Endometrium (tissue), 2 donors: ENCODE results near the gene PLPPR5.
"Not testable (repeated sequence)": the region's sequence is repeated elsewhere in the genome, so short reads cannot be mapped to it uniquely, and the experiment has no call there.

Experiments
- FAIRE-seq: peaks from 2 replicates; lab custom pipeline; 2012; peaks lifted over from hg19 to GRCh38; lab: Jason Lieb, UNC
- donor health status: control.
- donor health status: control.

The PLPPR5 gene

DNA sequence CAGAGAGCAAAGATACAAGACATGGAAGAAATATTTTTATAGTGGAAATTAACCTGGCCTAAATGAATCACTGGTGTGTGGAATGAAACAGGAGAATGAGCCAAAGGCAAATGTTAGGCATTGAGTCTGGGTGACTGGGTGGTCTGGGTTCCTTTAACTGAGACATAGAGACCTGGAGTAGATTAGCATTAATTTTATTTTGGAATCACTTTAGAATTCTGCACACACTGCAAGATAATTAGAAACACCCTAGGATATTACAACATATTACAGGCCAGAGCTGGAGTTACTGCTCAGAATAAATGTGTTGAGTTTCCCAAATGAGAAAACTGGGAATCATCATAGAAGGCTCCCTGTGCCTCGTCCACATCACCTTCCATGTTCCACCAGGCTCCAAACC is 85.5 kb downstream of the PLPPR5 start:
- FAIRE-seq, result peak; percentile 81

DNA sequence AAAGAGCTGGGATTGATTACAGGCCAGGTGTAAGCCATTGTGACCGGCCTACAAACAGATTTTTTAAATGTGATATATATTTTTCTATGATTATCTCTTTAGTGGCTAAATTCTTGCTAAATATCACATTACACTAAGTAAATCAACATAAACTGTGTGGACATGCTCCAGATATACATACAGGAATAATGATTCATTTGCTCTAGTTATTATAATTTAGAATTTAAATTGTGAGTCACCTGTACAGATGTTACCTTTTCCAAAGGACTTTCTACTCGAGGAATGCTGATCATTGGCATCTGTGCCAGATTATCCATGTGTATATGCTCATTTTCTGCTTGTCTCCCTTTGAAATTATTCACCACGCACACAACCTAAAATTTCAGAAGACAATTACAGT is 90.1 kb downstream of the PLPPR5 start:
- FAIRE-seq, result no peak

DNA sequence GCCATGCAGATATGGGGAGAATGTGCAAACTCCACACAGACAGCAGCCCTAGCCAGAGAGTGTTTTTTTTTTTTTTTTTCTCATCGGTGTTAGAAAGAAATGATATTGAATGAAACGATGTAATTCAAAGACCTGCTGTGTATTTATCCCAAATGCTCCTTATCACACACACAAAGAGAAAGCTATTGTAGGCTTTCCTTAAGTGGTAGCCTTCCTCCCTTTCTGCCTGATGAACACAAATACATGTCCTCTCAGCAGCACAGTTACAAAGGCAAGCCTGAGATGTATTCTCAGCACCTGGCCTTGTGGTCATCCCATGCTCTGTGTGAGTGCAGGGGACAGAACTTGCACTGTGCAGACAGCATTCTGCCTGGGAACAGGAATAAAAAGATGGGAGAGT is 93.8 kb downstream of the PLPPR5 start:
- FAIRE-seq, result no peak

DNA sequence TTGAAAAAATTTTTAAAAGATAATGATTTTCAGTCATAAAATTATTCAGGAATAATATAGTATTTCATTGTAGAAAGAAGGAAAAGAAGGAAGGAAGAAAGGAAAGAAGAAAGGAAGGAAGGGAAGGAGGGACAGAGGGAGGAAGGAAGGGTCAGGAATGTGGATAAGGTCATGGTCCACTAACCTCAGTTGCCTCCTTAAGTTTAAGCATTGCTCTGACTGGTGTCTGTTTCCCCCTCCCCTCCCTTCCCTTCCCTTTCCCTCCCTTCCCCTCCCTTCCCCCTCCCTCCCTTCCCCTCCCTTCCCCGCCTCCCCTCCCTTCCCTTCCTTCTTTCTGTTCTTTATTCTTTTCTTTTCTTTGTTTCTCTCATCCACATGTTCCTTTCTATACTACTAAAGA is 95.7 kb downstream of the PLPPR5 start:
- FAIRE-seq, result no peak

DNA sequence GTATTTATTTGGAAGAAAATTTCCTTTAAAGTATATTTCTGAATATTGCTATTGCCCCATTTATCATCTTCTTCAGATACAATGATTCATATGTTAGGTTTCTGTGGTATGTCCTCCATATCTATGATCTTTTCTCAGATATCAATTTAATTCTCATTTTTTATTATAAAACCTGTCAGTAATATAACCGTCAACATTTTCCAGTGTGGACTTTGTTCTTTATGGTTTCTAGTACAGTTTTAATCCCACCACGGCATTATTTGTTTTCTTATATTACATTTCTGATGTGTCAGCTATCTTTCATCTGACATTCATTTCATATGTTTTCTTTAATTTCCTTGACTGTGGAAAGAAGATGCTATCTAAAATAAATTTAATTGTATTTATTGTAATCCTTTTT is 97.9 kb downstream of the PLPPR5 start:
- FAIRE-seq, result no peak

DNA sequence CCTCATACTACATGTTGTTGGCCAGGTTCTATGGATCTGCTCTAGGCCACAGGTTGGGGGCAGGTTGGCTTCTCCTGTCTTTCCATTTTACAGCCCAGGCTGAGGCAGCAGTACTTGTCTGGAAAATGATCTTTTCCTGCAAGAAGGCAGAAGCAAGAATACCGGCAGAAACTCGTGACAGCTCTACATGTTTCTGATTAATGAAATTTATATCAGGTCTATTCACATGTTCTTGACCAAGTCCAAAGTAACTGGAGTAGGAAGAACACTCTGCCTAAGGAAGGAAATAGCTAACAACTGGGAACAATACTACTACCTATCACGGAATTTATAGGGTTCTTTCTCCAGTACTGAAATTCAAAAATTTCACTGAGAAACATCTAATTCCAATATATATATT is 98.3 kb downstream of the PLPPR5 start:
- FAIRE-seq, result no peak

DNA sequence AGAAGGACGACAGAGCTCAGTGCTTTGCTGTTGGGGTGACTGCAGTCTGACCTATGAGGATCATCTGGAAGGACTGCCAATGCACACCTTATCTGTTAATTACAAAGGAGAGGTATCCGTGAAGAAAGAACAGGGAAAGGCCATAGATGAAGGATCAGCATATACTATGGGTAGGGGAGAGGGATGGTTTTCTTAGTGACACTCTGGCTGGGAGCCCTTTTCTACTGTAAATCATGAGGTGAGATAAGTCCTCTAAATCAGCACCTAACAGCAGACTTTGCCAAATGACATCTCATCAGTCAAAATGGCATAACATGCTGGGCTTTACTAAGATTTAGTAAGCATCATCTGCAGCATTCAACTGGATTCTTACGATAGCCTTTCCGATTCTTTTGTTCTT is 100.0 kb downstream of the PLPPR5 start:
- FAIRE-seq, result no peak

DNA sequence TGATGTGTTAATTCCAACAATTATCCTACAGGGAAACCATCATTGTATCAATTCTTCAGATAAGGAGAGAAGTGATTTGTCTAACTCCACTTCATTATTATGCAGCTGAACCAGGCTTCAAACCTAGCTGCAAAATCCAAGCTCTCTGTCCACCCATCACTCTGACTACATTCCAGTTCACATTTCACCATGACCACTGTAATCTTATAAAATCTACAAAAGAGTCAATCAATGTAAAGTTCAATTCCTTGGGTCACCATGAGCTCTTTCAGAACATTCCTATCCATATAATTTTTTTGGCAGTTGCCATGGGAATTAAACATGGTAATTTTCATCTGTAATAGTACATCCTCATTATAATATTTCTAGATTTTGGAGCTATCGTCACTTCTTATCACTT is 100.9 kb downstream of the PLPPR5 start:
- no peak for FAIRE-seq

DNA sequence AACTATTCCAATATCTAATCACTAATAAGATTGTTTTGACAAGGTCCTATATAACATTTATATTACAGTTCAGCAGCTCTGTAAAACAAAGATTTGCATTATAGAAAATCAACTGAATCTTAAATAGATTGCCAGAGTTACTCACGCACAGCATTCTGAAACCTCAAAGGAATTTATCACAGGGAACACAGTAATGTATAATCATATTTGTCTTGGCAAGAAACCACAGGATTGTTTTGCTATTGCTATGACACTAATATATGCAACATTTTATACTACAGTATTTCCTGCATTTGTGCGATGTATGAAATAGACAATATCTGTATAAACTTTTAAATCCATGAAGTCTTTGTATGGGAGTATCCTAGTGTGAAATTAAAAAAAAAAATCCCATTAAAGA is 101.4 kb downstream of the PLPPR5 start:
- FAIRE-seq, result no peak

DNA sequence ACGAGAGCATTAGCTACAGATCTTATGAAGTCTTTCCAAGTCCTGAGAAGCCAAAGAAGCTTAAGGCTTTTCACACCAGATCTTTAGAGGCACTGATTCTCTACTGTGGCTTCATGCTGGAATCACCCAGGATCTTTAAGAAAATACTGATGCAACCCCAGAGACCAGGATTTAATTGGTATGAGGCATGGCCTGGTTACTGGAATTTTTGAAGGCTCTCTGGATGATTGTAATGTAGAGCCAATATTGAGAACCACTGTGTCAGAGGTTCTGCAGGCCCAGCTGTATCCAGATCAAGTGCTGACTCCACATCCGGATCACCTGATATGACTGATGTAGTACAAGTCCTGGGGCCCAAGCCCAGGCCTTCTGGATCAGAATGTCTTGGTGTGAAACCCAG is 105.7 kb downstream of the PLPPR5 start:
- no peak for FAIRE-seq

DNA sequence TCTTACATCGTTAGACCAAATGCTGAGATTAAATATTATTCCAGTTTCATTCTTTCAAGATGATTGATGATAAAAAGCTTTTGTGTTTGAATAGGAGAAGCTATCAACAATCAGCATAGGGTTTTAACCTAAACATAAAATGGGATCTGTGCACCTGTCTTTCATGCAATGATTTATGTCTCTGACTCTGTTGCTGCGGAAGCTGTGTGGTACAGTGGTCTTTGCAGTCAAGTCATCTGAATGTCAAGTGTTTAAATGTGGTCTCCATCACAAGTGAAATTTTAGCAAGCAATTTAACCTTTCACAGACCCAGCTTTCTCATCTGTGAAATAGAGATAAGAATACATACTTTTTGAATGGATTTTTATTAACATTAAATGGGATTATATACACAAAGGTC is 107.2 kb downstream of the PLPPR5 start:
- FAIRE-seq, result no peak

DNA sequence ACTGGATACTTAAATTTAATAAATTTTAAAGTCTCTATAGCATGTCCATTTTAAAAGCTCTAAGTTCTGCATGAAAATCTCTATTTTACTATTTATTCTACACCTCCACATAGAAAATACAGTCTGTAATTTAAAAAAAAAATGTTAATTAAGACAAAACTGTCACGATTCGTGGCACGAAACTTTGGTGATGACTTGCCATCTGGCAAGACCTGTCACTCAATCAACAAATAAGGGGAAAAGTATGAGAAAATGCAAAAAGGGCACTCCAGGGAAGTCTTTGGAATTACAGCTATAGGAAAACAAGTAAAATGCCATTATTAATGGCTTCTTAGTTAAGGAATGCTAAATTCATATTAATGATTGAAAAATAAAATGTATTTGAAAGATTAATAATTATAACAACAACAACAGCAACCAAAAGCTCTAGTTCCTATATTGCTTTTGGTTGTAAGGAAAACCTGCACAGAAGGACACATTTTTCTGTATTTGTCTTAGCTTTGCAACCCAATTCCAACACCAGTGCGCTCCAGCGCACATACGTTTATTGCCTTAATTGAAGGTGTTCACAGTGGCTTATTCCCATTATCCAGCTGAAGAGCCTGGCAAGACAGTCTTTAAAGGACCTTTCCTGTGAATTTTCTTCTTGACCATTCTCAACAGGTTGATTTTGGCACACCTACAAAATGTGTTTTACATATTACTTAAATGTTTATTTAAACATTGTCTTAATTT is 107.8 kb downstream of the PLPPR5 start:
- no peak for FAIRE-seq

DNA sequence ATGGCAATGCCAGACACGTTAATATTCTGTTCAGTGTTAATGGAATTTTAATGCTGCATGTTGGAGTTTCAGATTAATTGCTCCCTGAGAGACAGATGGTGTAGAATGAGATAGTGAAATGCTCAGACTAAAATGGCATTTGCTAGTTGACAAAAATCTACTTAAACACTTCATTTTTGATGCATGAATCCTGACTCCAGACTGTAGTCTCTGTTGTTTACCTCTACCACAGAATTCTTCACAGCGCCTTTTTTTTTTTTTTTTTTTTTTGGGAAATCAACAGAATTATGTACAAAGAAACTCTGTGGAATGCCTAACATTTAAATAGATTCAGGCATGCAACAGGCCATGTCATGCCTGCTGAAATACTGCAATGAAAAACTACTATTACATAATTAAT is 111.3 kb downstream of the PLPPR5 start:
- no peak for FAIRE-seq

DNA sequence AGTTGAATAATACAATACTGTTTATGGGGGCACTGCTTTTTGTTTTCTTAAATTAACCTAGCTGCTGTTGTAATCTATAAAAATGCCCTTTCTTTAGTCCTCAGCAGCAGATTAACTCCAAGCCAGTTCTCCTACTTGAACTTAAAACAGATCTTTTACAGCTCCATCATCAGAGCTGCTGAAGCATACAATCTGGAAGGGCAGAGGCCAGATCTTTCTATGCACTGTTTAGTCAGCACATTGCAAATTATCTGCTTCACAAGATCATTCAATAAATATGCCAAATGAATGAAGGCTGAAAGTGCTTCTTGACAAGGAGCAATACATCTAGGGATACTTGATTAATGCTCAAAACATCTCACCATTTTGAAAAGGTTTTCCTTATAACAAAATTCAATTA is 115.8 kb downstream of the PLPPR5 start:
- FAIRE-seq, result no peak

DNA sequence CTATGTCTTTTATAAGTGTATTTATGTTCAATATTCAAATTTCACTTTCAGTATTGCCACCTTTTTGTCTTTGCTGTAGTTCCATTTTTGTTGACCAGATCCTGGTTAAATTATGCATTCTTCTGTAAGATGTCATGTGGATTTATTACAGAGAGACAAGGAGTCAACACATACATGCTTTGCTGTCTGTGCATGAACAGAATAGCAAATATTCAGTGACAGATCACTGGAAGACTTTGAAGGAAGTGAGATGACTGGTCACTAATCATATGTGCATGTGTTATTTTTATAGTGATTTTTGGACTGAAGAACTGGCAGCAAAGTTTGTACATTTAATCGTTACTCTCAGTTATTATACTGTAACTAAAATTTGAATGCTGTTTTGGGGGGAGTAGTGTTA is 117.2 kb downstream of the PLPPR5 start:
- FAIRE-seq, result no peak

DNA sequence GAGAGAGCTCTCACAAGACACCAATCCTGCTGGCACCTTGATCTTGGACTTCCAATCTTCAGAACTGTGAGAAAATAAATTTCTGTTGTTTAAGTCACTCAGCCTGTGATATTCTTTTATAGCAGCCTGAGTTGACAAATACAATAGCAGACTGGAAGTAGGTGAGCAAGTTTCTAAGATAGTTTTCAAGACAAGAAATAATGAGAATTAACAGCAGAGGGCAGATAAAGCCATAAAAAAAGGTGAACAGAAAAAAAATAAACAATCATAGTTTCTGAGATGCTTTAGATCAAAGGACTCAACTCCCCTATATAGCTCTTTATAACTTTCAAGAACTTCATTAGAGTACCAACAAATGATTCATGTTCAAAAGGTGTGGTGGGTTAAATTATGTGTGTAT is 119.8 kb downstream of the PLPPR5 start:
- FAIRE-seq, result no peak

DNA sequence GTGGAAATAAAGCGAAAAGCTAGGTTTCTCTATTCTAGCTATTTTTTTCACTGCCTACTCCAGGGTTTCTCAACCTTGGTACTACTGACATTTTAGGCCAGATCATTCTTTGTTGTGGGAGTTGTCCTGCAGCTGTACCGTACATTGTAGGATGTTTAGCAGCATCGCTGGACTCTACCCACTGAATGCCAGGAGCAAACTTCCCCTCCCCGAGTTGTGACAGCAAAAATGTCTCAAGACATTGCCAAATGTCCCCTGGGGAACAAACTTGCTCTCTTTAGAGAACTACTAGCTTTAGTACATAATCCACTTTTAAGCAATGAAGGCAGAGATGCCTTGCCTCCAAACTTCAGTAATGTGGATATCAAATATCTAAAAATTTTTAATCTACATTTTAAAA is 122.8 kb downstream of the PLPPR5 start:
- FAIRE-seq, result no peak

DNA sequence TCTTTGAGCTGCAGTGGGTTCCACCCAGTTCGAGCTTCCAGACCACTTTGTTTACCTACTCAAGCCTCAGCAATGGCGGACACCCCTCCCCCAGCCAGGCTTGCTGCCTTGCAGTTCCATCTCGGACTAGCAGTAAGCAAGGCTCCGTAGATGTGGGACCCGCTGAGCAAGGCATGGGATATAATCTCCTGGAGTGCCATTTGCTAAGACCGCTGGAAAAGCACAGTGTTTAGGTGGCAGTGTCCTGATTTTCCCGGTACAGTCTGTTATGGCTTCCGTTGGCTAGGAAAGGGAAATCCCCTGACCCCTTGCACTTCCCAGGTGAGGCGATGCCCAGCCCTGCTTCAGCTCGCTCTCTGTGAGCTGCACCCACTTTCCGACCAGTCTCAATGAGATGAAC is 123.4 kb downstream of the PLPPR5 start:
- not testable (repeated sequence) for FAIRE-seq

DNA sequence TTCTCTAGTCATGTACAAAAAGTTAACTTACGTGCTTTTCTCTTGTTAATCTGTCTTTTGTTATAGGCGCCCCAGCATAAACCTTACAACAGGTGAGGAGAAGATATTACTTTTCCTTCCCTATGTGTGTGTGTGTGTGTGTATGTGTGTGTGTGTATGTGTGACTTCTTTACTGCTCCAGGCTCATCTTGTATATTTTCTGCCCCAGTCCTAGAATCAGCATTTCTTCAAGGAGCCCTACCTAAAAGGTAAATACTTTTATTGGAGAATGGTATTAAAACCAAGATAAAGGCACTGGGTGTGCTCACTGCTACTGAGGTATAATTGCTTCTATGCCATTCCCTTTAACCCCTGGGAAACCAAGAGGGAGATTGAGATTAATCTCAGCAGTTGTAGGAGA is 129.8 kb downstream of the PLPPR5 start:
- no peak for FAIRE-seq

DNA sequence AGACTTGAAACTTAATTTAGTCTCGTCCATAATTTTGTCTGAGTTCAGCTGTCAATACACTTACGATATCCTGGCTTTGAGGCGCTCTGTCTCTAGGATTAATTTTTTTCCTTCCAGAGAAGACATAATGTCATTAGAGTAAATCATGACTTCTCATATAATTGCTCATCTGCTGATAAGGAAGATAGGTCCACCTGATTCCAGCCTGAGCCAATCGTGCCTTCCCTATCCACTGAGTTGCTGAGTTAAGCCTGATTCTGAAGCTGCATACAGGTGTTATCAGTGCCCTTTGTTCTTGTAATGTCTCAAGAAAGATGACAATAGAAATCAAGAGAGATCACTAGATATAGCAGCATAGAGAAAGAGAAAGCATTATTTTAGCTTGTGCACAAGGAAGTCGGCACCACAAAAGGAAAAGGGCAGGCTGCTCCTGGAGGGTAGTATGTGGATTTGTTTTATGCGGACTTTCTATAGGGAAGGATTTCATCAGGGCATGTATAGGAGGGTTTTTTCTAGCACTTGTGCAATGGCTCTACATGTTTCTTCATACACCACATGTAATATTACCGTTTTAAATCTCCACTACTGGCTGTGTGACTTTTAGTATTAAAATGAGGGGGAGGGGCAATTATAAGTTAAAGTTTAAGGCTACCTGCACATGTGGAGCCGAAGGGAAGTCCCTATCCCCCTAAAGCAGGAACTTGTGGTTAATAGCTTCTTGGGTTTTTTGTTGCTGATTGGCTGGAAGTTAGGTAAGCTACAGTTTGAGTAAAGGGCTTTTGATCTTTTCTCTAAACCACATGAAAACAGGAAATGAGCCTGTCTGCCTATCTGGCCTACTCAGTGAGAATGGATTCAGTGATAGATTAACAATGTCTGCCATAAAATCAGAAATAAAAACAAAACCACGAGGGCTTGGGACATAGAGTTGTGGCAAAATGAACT is 133.4 kb downstream of the PLPPR5 start:
- no peak for FAIRE-seq

DNA sequence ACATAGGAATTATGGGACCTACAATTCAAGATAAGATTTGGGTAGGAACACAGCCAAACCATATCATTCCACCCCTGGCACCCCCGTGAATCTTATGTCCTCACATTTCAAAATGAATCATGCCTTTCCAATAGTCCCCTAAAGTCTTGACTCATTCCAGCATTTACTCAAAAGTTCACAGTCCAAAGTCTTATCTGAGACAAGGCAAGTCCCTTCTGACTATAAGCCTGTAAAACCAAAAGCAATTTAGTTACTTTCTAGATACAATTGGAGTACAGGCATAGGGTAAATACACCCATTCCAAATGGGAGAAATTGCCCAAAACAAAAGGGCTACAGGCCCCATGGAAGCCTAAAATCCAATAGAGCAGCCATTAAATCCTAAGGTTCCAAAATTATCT is 138.9 kb downstream of the PLPPR5 start:
- no peak for FAIRE-seq

DNA sequence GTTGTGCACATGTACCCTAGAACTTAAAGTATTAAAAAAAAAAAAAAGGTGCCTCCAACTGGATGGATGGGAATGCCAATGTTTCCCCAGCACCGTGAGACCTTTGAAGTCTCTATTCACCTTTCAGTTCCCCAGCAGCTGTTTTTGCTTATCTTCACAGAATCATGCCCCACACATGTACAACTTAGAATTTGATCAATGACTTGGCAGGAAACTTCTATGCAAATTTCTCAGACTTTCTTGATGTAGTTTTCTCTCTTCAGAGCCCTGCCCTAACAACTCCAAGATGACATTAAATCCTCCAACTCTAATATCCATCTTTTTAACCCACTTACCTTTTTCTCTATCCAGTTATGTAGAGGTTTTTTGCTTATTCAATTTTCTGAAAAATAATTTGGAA is 144.3 kb downstream of the PLPPR5 start:
- FAIRE-seq, result no peak

DNA sequence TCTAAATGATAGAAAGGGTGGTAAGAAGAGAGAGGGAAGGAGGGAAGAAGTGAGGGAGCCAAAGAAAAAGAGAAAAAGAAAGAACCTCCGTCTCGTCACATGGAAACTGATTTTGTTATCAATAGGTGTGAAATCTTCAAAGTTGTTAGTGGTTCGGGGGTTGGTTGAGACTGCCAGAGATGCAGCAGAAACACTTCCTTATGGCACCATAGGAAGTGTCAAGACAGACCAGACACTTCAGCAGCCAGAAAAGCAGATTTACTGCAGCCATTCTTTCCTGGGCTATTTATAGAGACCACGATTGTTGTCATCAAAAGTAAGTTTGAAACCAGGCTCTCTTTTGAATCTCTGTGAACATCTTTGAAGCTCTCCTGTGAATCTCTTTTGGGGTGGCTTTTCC is 150.5 kb downstream of the PLPPR5 start:
- FAIRE-seq, result no peak
